Muscle of leg (tissue), 11 donors: Measurements from ENCODE around the gene KRT33A. TPM values are rescaled to one million over a fixed set of nuclear protein-coding genes. Genes with fewer than 3 reads are reported as not detected.
"Not testable (repeated sequence)": the region's sequence is repeated elsewhere in the genome, so short reads cannot be mapped to it uniquely, and the experiment has no call there.

Experiments used
- DNase-seq: peaks from one replicate; pipeline ENCODE4 v3.0.0; 2013
- H3K27ac ChIP-seq: one replicate; pipeline ENCODE4 v1.5.1; 2013; ENCODE audit warnings: mild to moderate bottlenecking, low read length, control low read depth
- H3K27me3 ChIP-seq: one replicate; pipeline ENCODE4 v1.6.1; 2013; ENCODE audit warnings: low read length; ENCODE audit not compliant: control insufficient read depth, insufficient read depth
- H3K36me3 ChIP-seq: one replicate; pipeline ENCODE4 v1.6.1; 2013; ENCODE audit warnings: low read length; ENCODE audit not compliant: control insufficient read depth, insufficient read depth
- H3K4me1 ChIP-seq: one replicate; pipeline ENCODE4 v1.6.1; 2013; ENCODE audit warnings: low read length; ENCODE audit not compliant: control insufficient read depth, insufficient read depth
- H3K4me3 ChIP-seq: one replicate; pipeline ENCODE4 v1.5.1; 2013; ENCODE audit warnings: low read length, control low read depth
- H3K9me3 ChIP-seq: replicated peaks from 2 replicates; pipeline ENCODE4 v1.6.1; 2013; ENCODE audit warnings: low read depth, low read length; ENCODE audit not compliant: control insufficient read depth
- WGBS: methylation state at CpG from one replicate; pipeline ENCODE4 v1.1.5; 2013; ENCODE audit warnings: missing lambda C conversion rate; ENCODE audit not compliant: insufficient coverage; 5-methylcytosine and 5-hydroxymethylcytosine counted together
- polyA plus RNA-seq, 8 donors: library from polyadenylated mRNA; unstranded; fragments of 120-200 nt; gene quantifications; one replicate each; pipeline versions ENCODE4 v1.2.1 to v1.2.3, GENCODE V29; 2013; ENCODE audit warnings: inconsistent platforms in 1 of 8, low replicate concordance in 1 of 8; ENCODE audit not compliant: insufficient read length in 8 of 8, insufficient read depth in 1 of 8
- total RNA-seq: library from RNA; stranded (reverse); fragments of 120-200 nt; gene quantifications from one replicate; pipeline ENCODE4 v1.2.4, GENCODE V29; 2013

The KRT33A gene
- total and polyA plus RNA-seq, 9 donors: not detected

- no peak for DNase-seq
- Histone ChIP-seq H3K27ac (no peak overlapping the region), H3K36me3 (no peaks in the 10 kb centered on the region), H3K27me3 (no peaks in the 10 kb centered on the region), H3K4me1 (no peaks in the 10 kb centered on the region), H3K9me3 (peaks cover 9% of the 10 kb centered on the region), H3K4me3 (no peak overlapping the region)
- 40% methylated on average over 1 of the region's 7 CpGs for WGBS
These were observed 39.8 kb upstream of the KRT33A start for GRCh38 chr17:41390411-41390938.

- Histone ChIP-seq H3K36me3 (no peaks in the 10 kb centered on the region), H3K4me1 (no peaks in the 10 kb centered on the region), H3K27me3 (no peaks in the 10 kb centered on the region), H3K9me3 (peaks cover 9% of the 10 kb centered on the region), H3K4me3 (no peak overlapping the region), H3K27ac (no peak overlapping the region)
- DNase-seq: no peak
- WGBS: no CpG with 5 or more reads among the region's 4 CpGs
These were observed 37.0 kb upstream of the KRT33A start for GRCh38 chr17:41387670-41388069.

GRCh38 chr17:41386227-41386626, 35.6 kb upstream of the KRT33A start:
- Histone ChIP-seq H3K4me3 (no peak overlapping the region), H3K27me3 (no peaks in the 10 kb centered on the region), H3K4me1 (no peaks in the 10 kb centered on the region), H3K36me3 (no peaks in the 10 kb centered on the region), H3K9me3 (peaks cover 9% of the 10 kb centered on the region), H3K27ac (no peak overlapping the region)
- DNase-seq: no peak
- no CpG with 5 or more reads among the region's 1 CpG for WGBS

GRCh38 chr17:41383690-41384089, 33.1 kb upstream of the KRT33A start:
- Histone ChIP-seq H3K36me3 (no peaks in the 10 kb centered on the region), H3K4me3 (no peak overlapping the region), H3K27ac (no peak overlapping the region), H3K27me3 (no peaks in the 10 kb centered on the region), H3K4me1 (no peaks in the 10 kb centered on the region), H3K9me3 (peaks cover 9% of the 10 kb centered on the region)
- no peak for DNase-seq
- no CpG with 5 or more reads among the region's 1 CpG for WGBS

- H3K27ac ChIP-seq: no peak overlapping the region
- no peak overlapping the region for H3K4me3 ChIP-seq
- H3K9me3 ChIP-seq: peaks cover 7% of the 10 kb centered on the region
- no peaks in the 10 kb centered on the region for H3K36me3 ChIP-seq
- no peak for DNase-seq
- H3K4me1 ChIP-seq: no peaks in the 10 kb centered on the region
- WGBS: no CpG with 5 or more reads among the region's 1 CpG
- no peaks in the 10 kb centered on the region for H3K27me3 ChIP-seq
These were observed 31.8 kb upstream of the KRT33A start for GRCh38 chr17:41382394-41382793.

- H3K27ac ChIP-seq, H3K4me1 ChIP-seq, H3K4me3 ChIP-seq, DNase-seq, H3K36me3 ChIP-seq, H3K9me3 ChIP-seq, H3K27me3 ChIP-seq: not testable (repeated sequence)
- WGBS: 91% methylated on average over 10 of the region's 13 CpGs
These were observed 31.3 kb upstream of the KRT33A start, which contains the start of gene KRT34 for GRCh38 chr17:41381943-41382342. Gene KRT34, minus strand, starts transcription at chr17:41382306. Its CDS starts 60 bp downstream, at chr17:41382246.

- not testable (repeated sequence) for H3K27ac ChIP-seq, DNase-seq, H3K4me1 ChIP-seq, H3K4me3 ChIP-seq, H3K27me3 ChIP-seq, H3K9me3 ChIP-seq, H3K36me3 ChIP-seq
- WGBS: 90% methylated on average over 6 of the region's 7 CpGs
These were observed 29.5 kb upstream of the KRT33A start for GRCh38 chr17:41380091-41380490.

GRCh38 chr17:41377546-41377945, 26.9 kb upstream of the KRT33A start:
- no peak overlapping the region for H3K27ac ChIP-seq
- no peaks in the 10 kb centered on the region for H3K4me1 ChIP-seq
- no peaks in the 10 kb centered on the region for H3K36me3 ChIP-seq
- no peaks in the 10 kb centered on the region for H3K27me3 ChIP-seq
- 7% methylated on average over 2 of the region's 2 CpGs for WGBS
- H3K9me3 ChIP-seq: no peaks in the 10 kb centered on the region
- H3K4me3 ChIP-seq: no peak overlapping the region
- DNase-seq: no peak

GRCh38 chr17:41369713-41370112, 19.1 kb upstream of the KRT33A start, which contains the start of gene KRT33B:
Gene KRT33B, minus strand, starts transcription at chr17:41369813. Its CDS starts 63 bp downstream, at chr17:41369750.
- H3K4me3 ChIP-seq: no peak within 1 kb of the TSS
- no peaks in the 10 kb centered on the region for H3K27me3 ChIP-seq
- no CpG with 5 or more reads among the region's 1 CpG for WGBS
- no peak within 1 kb of the TSS for H3K27ac ChIP-seq
- peaks cover 2% of the 10 kb centered on the region for H3K4me1 ChIP-seq
- no peaks in the 10 kb centered on the region for H3K9me3 ChIP-seq
- H3K36me3 ChIP-seq: no peaks in the 10 kb centered on the region
- no peak for DNase-seq

GRCh38 chr17:41369023-41369422, 18.4 kb upstream of the KRT33A start:
- WGBS: no CpG with 5 or more reads among the region's 2 CpGs
- Histone ChIP-seq H3K27ac (no peak overlapping the region), H3K4me1 (peaks cover 2% of the 10 kb centered on the region), H3K27me3 (no peaks in the 10 kb centered on the region), H3K9me3 (no peaks in the 10 kb centered on the region), H3K36me3 (no peaks in the 10 kb centered on the region), H3K4me3 (no peak overlapping the region)
- DNase-seq: no peak
